ENCODE measurements around the gene SELENOS.

Gene SELENOS

GRCh38 chr15:101233651-101234280 is 43.5 kb downstream of the SELENOS start:
- DNase-seq = no peak
- no peak overlapping the region for H3K27ac ChIP-seq
- peaks cover 19% of the 10 kb centered on the region for H3K36me3 ChIP-seq (replicated peaks)
- TF ChIP-seq, protein P1, sequence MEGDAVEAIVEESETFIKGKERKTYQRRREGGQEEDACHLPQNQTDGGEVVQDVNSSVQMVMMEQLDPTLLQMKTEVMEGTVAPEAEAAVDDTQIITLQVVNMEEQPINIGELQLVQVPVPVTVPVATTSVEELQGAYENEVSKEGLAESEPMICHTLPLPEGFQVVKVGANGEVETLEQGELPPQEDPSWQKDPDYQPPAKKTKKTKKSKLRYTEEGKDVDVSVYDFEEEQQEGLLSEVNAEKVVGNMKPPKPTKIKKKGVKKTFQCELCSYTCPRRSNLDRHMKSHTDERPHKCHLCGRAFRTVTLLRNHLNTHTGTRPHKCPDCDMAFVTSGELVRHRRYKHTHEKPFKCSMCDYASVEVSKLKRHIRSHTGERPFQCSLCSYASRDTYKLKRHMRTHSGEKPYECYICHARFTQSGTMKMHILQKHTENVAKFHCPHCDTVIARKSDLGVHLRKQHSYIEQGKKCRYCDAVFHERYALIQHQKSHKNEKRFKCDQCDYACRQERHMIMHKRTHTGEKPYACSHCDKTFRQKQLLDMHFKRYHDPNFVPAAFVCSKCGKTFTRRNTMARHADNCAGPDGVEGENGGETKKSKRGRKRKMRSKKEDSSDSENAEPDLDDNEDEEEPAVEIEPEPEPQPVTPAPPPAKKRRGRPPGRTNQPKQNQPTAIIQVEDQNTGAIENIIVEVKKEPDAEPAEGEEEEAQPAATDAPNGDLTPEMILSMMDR (IDR thresholded peaks at IDR 0.05; ENCODE audit: low read depth, low read length, missing control alignments) = no peak
- H3K4me3 ChIP-seq (ENCODE audit: low read depth, low read length) = no peak overlapping the region
- no peaks in the 10 kb centered on the region for H3K27me3 ChIP-seq (replicated peaks)
- in situ Hi-C loops (cut with HindIII; ENCODE audit: low pct_ligation_motif_present, low sequenced_read_pairs) = no loop called here

- Histone ChIP-seq H3K4me3 (ENCODE audit: low read depth, low read length) (no peak overlapping the region), H3K27me3 (replicated peaks) (no peaks in the 10 kb centered on the region), H3K36me3 (replicated peaks) (peaks cover 19% of the 10 kb centered on the region), H3K27ac (no peak overlapping the region)
- DNase-seq = no peak
- in situ Hi-C loops (cut with HindIII; ENCODE audit: low pct_ligation_motif_present, low sequenced_read_pairs) = no loop called here
- TF ChIP-seq, protein P1 (IDR thresholded peaks at IDR 0.05; ENCODE audit: low read depth, low read length, missing control alignments) = no peak
These were observed 44.6 kb downstream of the SELENOS start for GRCh38 chr15:101232677-101233076.

DNA sequence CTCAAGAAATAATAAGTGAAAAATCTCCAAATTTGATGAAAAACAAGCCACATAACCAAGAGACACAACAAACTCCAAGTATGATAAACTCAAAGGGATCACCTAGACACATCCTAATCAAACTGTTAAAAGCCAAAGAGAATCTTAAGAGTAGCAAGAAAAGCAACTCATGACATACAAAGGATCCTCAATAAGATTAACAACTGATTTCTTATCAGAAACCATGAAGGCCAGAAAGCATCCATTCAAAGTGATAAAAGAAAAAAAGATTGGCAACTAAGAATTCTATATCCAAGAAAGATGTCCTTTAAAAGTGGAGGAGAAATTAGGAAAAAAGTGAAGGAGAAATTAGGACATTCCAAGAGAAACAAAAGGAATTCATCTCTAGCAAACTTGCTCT is 49.0 kb downstream of the SELENOS start:
- Histone ChIP-seq H3K27me3 (replicated peaks) (no peaks in the 10 kb centered on the region), H3K36me3 (replicated peaks) (peaks cover 4% of the 10 kb centered on the region), H3K4me3 (ENCODE audit: low read depth, low read length) (no peak overlapping the region), H3K27ac (no peak overlapping the region)
- in situ Hi-C loops (cut with HindIII; ENCODE audit: low pct_ligation_motif_present, low sequenced_read_pairs) = no loop called here
- TF ChIP-seq, protein P1 (IDR thresholded peaks at IDR 0.05; ENCODE audit: low read depth, low read length, missing control alignments) = no peak
- no peak for DNase-seq

- TF ChIP-seq, protein P1 (IDR thresholded peaks at IDR 0.05; ENCODE audit: low read depth, low read length, missing control alignments) = no peak
- Histone ChIP-seq H3K27me3 (replicated peaks) (no peaks in the 10 kb centered on the region), H3K36me3 (replicated peaks) (peaks cover 4% of the 10 kb centered on the region), H3K27ac (peak overlapping the region; percentile 67), H3K4me3 (ENCODE audit: low read depth, low read length) (no peak overlapping the region)
- peak; percentile 45 for DNase-seq
- in situ Hi-C loops (cut with HindIII; ENCODE audit: low pct_ligation_motif_present, low sequenced_read_pairs) = no loop called here
These were observed 51.6 kb downstream of the SELENOS start for GRCh38 chr15:101225658-101226057.

All from brain microvascular endothelial cell (primary cell).